ENCODE measurements around the gene TAF1B.

TAF1B gene

GRCh38 chr2:9945596-9945995 lies 102.3 kb downstream of the TAF1B start:
- no peak for DNase-seq

GRCh38 chr2:9946076-9946475 lies 102.8 kb downstream of the TAF1B start:
- no peak for DNase-seq

GRCh38 chr2:9946818-9947217 lies 103.5 kb downstream of the TAF1B start:
- no peak for DNase-seq

GRCh38 chr2:9948721-9949120 lies 105.4 kb downstream of the TAF1B start:
- no peak for DNase-seq

- no peak for DNase-seq
These were observed 106.1 kb downstream of the TAF1B start for GRCh38 chr2:9949239-9949991.

- no peak for DNase-seq
These were observed 106.8 kb downstream of the TAF1B start for GRCh38 chr2:9949992-9950520.

GRCh38 chr2:9950521-9951271 lies 107.4 kb downstream of the TAF1B start:
- no peak for DNase-seq

GRCh38 chr2:9951272-9951521 lies 107.9 kb downstream of the TAF1B start:
- no peak for DNase-seq

GRCh38 chr2:9951522-9952285 lies 108.4 kb downstream of the TAF1B start, which contains the start of gene GRHL1:
TSS of gene GRHL1 (plus strand) at chr2:9951693. CDS start at chr2:9951834, 141 bp downstream.
- peak; percentile 95 for DNase-seq

GRCh38 chr2:9952286-9952737 lies 109.0 kb downstream of the TAF1B start:
- no peak for DNase-seq

GRCh38 chr2:9952856-9953503 lies 109.7 kb downstream of the TAF1B start:
- DNase-seq: no peak

GRCh38 chr2:9954136-9954535 lies 110.9 kb downstream of the TAF1B start:
- DNase-seq: no peak

- DNase-seq: no peak
These were observed 114.8 kb downstream of the TAF1B start for GRCh38 chr2:9958057-9958456.

- DNase-seq: no peak
These were observed 116.0 kb downstream of the TAF1B start for GRCh38 chr2:9959262-9959661.

- DNase-seq: no peak
These were observed 117.7 kb downstream of the TAF1B start for GRCh38 chr2:9961013-9961412.

GRCh38 chr2:9964334-9964980 lies 121.2 kb downstream of the TAF1B start:
- no peak for DNase-seq

GRCh38 chr2:9965119-9965822 lies 122.0 kb downstream of the TAF1B start:
- DNase-seq: no peak

- no peak for DNase-seq
These were observed 123.3 kb downstream of the TAF1B start for GRCh38 chr2:9966491-9967022.

GRCh38 chr2:9967053-9967775 lies 123.9 kb downstream of the TAF1B start:
- no peak for DNase-seq

Data from CD4-positive, alpha-beta T cell treated with Interleukin-12 subunit alpha and Interleukin-12 subunit beta, for 1 hour (primary cell).